NCI-H2029 treated with DMSO at 0.1 percent for 48 hours (cell line): ENCODE results near the gene DNMT3A.
A peak's percentile ranks its signal among the peaks of the same experiment; 100 is the strongest.

Source experiments
- DNase-seq: peaks from one replicate; lab custom pipeline; 2025; lab: John Stamatoyannopoulos, UW

The DNMT3A gene

DNA sequence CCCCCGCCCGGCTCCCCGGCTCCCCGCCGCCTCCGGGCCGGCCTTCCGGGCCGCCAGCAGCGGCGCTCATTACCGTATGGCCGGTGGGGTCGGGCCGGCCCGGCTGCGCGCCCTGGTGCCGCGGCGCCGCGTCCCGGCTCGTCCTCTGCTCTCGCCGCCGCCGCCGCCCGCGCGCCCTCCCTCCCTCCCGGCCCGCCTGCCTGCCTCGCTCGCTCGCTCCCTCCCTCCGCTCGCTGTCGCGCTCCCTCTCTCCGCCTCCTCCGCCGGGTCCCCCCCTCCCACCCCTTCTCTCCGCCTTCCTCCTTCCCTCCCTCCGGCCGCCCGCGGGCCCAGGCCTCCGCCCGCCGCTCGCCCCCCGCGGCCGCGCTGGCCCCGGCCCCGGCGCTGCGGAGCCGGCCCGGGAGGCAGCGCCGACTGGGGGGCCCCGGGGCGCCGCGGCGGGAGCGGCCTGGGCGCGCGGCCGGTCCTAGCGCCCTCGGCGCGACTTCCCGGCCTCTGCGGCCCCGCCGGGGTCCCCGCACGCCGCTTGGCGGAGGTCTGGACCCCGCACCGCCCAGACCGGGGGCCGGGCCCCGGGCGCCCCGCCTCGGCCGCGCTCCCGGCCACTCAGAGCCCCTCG, at the start of gene DNMT3A:
Gene DNMT3A (minus strand): TSS at position 173 of the 619 bp plus-strand sequence. CDS start 27,941 bp downstream, outside the sequence.
- no peak for DNase-seq

DNA sequence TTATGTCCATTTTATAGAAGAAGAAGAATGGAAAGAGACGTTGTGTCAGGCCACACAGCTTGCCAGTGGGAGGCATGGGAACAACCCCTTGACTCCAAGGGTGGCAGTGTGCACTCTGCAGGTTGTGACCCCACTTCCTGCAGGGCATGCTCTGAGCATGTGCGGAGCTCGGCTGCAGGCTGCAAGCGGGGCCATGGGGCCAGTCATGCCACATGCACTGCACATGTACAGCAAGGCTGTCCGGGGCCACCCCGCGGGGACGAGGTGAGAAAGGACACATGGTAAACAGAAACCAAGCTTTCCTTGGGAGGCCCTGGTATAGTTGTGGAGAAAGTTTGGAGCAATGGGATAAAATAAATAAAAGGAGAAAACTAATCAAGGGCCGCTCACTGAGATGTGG, 47.4 kb upstream of the DNMT3A start:
- DNase-seq: no peak

DNA sequence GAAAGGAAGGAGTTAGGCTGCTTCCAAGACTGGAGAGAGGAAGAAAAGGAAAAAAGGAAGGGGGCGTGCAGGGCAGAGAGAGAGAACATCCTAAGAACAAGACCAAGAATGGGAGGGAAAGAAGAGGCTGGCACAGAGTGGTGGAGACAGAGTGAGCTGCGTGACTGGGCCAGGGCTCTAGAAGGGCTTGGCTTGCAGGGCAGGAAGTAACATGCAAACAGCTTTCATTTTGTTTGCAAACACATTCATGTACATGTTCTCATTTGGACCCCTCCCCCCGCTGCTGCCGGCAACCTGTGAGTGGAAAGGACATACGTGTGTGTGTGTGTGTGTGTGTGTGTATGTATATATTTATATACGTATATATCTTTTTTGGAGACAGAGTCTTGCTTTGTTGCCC, 46.8 kb upstream of the DNMT3A start:
- no peak for DNase-seq

DNA sequence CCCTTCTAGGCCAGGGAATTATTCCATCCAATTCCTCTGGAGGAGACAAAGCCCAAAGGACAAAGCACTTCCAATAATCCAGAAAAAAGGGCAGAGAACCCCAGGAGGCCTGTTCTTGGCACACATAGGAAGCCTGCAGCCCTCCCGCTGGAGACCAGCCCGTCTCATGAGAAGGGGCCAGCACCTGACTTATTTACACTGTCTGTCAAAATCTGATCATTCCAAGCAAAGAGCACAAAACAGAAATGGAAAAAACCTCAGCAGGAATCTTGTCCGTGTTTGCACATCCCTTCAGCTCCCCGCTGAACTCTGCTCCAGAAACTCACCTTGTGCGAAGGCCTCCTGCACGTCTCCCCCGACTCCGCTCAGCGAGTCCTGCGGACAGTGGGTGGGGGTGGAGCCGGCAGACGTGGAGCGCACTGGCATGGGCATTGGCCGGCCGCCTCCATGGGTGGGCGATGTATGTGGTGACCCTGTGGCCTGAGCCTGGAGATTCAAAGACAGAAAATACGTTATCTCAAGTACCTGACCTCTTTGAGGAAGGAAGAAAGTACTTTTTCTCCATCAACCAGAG, 46.2 kb upstream of the DNMT3A start:
- no peak for DNase-seq

DNA sequence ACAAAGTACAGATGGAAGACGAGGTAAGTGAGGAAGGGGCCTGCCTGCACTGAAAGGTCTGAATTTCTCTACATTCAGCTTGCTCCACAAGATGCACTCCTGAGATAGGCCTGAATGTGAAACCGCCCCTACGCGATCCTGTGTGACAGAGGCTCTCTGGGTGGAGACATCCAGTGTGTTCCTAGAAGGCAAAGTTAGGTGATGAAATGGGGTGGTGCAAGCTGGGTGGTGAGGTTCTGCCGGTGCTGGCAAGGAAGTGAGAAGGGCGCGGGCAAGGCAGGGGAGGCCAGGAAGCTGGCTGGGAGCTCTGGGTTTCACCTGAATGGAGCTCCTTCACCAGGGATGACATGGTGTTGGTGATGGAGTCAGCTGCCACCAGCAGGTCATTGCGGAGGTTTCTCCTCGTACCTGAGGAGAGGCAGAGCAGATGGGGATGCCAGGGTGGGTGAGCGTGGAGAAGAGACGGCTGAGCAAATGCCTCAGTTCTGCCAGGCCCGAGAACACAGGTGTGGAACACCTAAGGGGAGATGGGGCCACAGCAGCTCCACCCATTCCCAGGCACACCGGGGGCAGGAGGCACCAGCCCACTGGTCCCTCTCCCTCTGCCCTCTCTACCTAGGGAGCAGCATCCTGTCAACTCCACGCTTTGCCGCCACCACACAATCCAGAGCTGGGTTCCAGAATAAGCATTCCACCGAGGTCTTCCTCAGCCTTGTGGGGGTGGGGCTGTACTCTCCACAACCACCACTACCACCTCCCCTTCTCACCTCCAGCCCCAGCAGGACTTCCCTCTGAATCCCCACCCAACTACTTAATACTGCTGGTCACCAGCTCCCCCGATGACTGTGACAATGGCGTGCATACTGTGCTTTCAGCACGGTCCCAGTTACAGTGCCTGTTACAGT, 45.5 kb upstream of the DNMT3A start:
- DNase-seq: no peak

DNA sequence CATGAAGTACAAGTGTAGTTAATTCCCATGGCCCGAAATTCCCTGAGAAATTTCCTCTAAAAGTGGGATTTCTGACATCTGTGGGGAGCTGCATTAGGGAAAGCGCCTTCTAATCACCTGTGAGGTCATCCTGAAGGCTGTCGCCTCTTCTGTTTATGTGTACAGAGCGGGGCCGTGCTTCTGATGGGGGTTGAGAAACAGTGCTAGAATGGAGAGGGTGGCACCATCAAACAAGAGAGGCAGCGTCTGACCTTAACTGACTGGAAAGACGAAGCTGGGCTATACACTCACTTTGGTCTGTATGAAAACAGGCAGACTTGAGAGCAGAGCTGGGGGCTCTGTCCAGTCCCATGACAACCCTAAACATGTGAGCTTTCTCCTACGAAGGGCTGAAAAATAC, 44.2 kb upstream of the DNMT3A start:
- DNase-seq: no peak

DNA sequence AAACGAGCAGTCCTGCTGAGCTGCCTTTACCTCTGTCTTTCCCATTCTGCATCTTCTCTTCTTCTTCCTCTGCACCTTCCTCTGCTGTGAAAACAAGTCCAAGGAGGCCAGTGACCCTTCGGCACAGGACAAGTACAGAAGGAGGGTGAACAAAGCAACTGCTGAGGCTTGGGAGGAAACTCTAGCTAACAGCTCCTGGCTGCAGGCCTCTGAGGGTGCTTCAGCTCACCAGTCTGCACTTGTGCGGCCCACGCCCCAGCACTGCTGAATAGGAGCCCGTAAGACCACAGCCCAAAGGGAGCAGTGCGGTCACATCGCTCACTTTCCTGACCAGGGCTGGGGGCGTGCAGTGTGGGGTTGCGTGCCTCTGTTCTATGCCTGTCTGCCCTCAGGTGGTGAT, 42.1 kb upstream of the DNMT3A start:
- no peak for DNase-seq

DNA sequence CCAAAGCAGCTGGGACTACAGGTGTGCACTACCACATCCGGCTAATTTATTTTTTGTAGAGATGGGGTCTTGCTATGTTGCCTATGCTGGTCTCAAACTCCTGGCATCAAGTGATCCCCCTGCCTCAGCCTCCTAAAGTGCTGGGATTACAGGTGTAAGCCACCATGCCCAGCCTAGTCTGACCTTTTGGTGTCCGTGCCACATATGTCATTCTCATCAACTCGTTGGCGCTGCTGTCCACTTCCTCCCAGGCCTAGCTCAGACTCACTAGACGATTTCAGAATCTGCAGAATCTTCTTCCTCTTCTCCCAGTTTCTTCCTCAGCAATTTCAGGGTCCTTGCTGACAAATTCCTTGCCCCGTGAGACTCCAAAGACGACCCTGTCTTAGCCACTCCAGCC, 39.8 kb upstream of the DNMT3A start:
- DNase-seq: no peak

DNA sequence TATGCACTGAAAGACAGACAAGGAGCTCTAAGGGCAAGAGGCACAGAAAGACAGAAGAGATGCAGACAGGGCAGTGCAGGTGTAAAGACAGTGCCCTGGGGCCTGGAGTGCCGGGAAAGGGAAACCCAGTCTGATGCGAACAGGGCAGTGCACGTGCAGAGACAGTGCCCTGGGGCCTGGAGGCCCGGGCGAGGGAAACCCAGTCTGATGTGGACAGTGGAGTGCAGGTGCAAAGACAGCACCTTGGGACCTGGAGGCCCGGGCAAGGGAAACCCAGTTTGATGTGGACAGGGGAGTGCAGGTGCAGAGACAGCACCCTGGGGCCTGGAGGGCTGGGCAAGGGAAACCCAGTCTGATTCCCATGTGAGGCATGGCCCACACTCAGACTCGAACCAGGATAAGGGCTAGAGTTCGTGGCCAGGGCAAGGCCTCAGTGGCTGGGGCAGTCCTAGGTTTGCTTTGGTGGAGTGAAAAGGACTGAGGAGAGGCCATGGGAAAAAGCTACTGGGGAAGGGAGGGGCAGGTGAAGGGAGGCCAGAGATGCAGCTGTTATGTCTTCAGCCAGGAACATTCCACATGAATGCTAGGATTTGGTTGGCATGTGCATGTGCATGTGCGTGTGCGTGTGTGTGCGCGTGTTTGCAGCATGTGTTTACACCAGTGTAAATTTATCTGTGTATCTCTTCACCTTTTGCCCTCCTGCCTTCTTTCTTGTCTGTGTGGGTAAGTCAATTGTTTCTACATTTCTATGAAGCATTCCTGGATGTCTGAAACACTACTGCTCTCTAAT, 39.1 kb upstream of the DNMT3A start:
- DNase-seq: no peak

DNA sequence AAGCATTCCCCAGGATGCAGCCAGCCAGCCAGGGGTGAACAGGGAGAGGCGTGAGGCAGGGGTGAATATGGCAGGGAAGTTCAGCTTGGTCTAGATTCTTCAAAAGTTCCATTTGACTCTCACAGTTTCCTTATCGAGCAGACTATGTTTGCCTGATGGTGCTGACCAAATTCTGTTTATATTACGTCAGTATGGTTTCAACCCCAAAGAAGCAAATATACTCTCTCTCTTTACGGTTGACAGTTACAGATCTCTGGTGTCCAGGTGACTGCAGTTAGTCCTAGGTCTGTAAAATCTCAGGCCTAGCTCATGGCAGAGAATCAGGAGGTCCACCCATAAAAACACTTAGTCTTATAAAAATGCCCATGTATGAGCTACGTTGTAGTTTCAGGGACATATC, 38.3 kb upstream of the DNMT3A start:
- no peak for DNase-seq

DNA sequence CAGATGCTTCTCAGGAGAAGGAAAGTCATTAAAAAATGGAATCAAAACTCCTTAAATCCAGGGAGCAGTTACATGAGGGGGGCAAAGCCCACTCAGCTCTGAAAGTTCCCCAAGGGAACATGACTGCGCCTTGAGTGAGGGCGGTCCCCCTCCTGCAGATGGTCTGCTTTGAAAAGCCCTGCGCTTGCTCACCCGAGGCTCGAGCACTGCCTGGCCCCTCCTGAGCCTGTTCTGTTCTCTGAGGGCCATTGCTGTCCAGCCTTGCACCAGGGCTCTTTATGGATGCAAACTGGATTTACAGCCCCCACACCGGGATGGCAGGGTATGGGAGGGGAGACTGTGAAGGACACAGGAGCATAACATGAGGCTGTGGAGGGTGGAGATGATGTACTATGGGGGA, 37.8 kb upstream of the DNMT3A start:
- no peak for DNase-seq

DNA sequence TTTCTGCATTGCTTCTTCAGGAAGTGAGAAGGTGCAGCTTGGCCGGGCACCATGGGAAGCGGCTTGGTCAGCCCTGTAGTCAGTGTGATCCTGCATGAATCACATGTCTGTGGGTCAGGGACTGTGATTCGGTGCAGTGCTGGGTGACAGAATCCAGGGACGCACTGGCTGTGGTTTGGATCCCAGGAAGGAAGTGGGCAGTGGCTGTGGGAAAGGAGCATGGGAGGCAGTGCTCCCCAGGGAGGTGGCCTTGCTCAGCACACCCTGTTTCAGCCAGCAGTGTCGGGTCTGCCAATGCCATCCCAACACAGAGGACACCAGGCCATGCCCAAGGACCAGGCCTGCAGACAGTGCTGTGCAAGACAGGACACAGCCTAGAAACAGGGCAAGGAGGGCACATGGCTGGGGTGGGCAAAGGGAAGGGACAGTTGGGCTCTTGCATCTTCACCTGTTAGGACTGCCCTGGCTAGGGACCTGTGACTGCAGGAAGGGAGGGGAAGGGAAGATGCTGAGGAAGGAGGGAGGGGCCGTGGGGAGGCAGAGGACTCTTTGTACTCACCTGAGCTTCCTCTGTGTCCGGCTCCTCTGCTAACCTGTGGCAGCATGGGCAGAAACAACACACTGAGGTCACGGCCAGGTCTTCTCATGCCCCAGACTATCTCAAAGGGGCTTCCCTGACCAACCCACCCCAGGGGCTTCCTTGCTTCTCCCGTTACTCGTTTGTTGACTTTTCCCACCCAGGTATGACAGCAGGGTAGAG, 37.2 kb upstream of the DNMT3A start:
- DNase-seq: no peak

DNA sequence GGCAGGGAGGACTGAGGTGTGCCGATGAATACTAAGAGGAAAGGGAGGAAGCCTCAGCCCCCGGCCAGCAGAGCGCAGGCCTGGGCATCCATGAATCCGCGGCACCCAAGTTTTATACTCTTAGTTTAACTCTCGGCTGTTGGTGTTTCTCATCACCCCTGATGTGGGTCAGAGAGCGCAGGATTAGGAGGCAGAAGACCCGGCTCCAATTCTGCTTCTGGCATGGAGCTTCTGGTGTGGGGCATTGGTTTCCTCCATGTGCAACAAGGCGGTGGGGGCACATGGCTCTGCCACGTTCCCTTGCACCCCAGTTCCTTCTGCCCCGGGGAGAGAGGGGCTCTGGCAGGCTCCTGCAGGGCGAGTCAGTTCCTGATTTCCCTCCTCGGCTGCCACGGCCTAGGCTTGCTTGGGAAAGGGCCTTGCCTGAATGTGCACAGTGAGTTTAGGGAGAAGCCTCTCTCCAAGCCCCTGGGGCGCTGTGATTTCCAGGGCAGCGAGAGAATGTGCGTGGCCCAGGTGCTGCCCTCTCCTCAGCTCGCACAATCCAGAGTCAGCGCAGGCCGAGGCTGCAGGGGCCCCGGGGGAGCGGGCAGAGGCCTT, 36.2 kb upstream of the DNMT3A start:
- DNase-seq: no peak

DNA sequence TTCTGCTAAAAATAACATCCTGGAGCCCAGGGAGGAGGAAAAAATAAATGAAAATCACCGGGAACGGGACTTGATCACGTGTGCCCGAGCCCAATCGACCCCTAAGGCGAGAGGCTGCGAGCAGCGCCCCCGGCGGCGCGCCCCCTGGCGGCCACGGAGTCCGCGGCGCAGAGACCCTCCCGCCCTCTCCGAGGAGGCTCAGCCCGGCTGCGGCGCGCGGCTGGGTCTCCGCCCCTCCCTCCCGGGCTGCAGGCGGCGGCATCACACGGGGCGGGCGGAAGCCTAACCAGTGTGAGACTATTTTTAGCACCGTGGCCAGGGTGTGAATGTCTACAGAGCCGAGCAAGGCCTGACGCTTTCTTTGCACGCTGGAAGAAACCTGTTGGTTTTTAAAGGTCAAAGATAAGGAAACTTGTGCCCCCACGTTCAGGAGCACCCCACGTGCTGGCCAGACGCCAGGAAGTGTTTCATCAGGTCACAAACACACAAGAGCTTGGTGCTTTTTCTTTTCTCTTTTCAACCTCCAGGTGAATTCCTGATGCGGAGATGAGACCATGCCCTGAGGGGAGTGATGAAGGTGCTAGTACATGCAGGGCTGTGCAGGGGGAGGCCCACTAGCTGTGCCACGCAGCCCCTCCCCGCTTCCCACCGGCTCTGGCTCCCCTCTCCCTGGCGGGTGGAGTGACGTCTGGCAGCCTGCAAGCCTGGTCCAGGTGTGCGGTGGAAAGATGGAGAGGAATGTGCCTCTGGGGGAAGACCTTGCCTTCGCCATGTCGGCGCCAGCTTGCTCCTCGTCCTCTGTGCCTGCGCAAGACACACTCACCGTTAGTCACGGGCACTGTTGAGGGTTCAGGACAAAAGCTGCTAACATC, 35.3 kb upstream of the DNMT3A start:
- peak; percentile 29 for DNase-seq

DNA sequence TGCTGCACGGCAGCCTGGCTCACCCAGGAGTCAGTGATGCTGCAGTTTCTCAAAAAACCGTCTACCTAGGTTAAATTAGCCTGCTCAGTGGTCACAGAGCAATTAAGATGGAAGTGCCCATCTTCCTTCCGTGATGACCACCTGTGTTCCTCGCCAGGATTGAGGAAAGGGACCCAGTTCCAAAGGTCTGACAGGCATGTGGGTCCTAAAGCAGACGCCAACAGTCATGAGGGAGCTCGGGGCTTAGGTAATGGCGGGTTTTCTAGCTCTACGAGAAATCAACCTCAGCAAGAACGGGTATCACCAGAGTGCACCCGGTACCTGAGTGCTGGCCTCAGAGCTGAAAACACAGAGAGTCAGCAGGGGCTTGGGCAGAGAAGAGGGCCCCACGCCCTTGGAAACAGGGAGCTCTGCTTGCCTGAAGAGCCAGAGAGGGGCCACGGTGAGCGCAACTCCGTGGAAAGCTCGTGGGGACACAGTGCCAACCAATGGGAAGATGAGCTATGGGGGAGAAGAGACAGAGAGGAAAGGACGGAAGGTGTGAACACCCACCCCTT, 34.3 kb upstream of the DNMT3A start:
- no peak for DNase-seq

DNA sequence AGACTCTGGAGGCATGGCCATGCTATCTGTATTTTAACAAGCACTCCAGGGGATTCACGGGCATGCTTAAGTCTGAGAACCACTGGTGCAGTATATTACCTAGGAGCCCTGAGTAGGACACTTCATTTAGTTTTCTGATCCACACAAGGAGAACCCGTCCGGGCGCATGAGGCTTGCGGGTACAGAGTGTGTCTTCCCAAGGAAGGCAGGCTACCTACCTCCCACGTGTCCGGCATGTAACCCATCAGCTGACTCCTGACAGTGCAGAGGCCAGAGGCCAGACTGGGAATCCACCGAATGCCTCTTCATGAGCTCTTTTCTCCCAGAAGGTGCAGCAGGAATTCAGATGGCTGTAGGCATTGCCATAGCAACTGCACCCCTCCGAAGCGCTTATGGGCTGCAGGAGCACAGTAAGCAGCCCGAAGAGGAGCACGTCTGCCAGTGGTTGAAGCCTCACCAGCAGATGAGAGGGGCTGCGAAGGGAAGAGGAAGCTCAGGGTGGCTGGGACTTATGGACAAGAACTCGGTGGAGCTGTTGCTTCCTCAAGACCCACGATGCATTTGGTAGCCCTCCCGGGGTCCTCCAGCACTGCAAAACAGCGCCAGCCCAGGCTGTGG, 33.8 kb upstream of the DNMT3A start:
- no peak for DNase-seq

DNA sequence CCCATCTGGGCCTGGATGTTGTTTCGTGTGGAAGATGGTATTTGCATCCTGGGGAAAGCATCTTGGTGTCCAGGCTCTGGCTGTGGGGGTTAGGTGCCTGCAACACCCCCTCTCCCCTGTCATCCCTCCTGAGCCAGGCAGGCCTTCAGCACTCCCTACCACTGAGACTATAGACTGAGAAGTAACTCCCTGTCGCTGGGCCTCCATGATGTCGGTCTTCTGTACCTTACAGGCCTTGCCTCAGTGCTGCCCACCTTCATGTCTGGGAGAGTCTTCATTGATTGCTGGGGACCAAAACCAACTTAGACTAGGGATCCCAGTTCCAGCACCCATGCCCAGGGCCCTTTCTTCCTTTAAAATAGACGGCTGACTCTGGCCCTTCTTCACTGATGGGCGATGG, 33.1 kb upstream of the DNMT3A start:
- no peak for DNase-seq

DNA sequence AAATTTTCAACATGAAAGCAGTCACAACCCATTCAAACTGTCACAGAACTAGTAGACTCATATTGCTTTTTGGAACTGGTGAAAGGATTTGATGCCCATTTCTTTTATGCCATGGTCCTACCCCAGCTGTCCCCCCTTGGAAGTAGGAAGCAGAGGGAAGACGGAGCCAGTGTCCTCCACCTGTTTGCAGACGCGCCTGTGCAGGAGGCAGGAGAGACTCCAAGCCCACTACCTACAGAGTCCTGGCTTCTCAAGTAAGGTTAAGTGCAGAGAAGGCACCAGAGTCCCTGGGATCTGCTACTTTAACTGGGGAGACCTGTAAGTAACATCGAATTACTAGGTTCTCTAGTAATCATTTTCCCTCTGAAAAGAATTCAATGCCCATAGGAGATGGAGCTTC, 32.7 kb upstream of the DNMT3A start:
- DNase-seq: no peak

DNA sequence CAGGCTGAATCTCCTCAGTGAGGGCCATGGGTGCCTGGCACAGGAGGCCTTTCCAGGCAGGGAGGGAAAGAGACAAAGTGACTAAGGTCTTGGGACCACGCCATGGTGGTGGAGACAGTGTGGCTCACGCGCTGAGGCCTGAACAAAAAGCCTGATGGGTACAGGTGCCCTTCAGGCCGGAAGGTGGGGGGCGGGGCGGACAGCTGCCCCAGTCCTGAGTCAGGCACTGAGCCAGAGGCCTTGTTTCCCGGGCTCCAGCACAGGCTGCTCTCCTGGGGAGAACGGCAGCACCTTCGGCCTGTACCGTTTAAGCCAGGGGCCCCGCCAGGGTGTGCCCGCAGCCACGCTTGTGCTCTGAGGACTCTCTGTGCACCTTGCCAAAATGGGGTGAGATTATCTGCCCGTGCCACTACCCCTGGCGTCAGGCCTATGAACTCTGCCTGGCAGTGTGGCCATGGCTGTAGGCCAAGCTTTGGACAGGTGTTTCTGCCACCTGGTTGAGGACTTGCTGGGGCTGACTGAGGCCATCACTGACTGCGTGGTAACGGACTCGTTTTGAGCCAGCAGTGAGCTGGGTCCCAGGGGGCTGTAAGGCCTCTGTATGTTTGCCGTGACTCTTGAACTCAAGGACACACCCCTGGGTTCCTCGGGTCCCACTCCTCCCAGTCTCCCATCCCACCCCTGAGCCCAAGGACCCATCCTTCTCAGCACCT, 31.7 kb upstream of the DNMT3A start:
- peak; percentile 96 for DNase-seq
